ENCODE measurements around the gene GAREM1. TPM values are rescaled to one million over a fixed set of nuclear protein-coding genes. Genes with fewer than 3 reads are reported as not detected.
A peak's percentile ranks its signal among the peaks of the same experiment; 100 is the strongest.

The GAREM1 gene
- total RNA-seq, 1 donor from 2014 or later = 11.0 TPM

DNA sequence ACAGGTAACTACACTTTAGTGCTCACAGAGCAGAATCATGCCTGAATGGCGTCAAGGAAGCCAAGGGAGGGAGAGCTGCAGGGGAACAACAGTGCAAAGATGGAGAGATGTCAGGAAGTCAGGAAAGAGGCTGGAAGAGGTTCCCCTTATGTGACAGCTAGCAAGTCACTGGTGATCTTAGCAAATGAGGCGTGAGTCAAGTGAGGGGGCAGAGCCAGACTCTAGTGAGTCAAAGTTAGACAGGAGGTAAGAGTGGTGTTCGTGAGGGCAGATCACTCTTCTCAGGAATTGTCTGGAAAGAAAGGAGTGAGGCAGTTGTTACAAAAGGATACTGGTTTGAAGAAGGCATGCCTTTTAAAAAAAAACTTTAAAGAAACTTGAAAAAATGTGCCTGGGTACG lies 193.8 kb downstream of the GAREM1 start:
- Mint-ChIP-seq H3K27me3 (peaks cover 4% of the 10 kb centered on the region), H3K27ac (no peak overlapping the region), H3K36me3 (ENCODE audit: insufficient read depth) (no peaks in the 10 kb centered on the region), H3K9me3 (ENCODE audit: low read depth) (no peaks in the 10 kb centered on the region), H3K4me3 (ENCODE audit: low read depth) (no peak overlapping the region), H3K4me1 (ENCODE audit: low read depth) (peaks cover 28% of the 10 kb centered on the region)
- TF ChIP-seq, protein P1, sequence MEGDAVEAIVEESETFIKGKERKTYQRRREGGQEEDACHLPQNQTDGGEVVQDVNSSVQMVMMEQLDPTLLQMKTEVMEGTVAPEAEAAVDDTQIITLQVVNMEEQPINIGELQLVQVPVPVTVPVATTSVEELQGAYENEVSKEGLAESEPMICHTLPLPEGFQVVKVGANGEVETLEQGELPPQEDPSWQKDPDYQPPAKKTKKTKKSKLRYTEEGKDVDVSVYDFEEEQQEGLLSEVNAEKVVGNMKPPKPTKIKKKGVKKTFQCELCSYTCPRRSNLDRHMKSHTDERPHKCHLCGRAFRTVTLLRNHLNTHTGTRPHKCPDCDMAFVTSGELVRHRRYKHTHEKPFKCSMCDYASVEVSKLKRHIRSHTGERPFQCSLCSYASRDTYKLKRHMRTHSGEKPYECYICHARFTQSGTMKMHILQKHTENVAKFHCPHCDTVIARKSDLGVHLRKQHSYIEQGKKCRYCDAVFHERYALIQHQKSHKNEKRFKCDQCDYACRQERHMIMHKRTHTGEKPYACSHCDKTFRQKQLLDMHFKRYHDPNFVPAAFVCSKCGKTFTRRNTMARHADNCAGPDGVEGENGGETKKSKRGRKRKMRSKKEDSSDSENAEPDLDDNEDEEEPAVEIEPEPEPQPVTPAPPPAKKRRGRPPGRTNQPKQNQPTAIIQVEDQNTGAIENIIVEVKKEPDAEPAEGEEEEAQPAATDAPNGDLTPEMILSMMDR (IDR thresholded peaks at IDR 0.05; ENCODE audit: unreplicated experiment) = no peak
- no peak for DNase-seq (ENCODE audit: low spot score, unreplicated experiment)

DNA sequence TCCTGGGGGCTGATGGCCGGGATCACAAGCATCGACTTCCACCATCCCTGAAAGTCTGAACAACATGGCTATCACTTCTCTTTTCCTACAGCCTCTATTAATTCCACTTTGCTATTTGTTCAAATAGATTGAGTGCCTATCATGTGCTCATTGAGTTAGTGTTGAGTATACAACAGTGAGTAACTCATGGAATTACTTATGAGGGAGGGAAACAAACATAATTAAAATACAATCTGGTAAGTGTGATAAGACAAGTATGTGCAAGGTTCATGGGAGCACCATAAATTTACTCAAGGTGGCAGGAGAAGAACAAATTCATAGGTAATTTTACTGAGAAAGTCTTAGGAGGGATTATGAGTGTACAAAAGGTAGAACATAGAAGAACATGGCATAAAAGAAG lies 194.4 kb downstream of the GAREM1 start:
- TF ChIP-seq, protein P1 (IDR thresholded peaks at IDR 0.05; ENCODE audit: unreplicated experiment) = no peak
- H3K9me3 Mint-ChIP-seq (ENCODE audit: low read depth) = no peaks in the 10 kb centered on the region
- no peaks in the 10 kb centered on the region for H3K36me3 Mint-ChIP-seq (ENCODE audit: insufficient read depth)
- H3K4me3 Mint-ChIP-seq (ENCODE audit: low read depth) = no peak overlapping the region
- peaks cover 4% of the 10 kb centered on the region for H3K27me3 Mint-ChIP-seq
- no peak overlapping the region for H3K27ac Mint-ChIP-seq
- peaks cover 28% of the 10 kb centered on the region for H3K4me1 Mint-ChIP-seq (ENCODE audit: low read depth)
- no peak for DNase-seq (ENCODE audit: low spot score, unreplicated experiment)

DNA sequence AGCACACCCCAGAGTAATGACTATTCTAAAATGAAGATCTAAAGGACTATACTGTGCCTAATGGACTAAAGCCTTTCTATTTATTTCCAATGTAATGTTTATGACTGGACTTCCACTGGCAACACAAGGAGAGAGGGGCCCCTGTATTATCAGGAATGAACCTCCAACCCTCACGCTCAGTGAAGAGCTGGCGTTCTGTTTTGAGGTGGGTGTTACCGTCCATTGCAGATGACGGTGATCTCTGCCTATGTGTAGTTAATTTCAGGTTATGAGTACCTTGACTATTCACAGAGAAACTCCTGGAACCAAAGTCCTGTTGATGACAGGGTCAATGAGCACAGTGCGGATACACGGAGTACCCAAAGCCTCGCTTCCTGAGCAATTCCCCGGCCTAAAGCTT lies 195.5 kb downstream of the GAREM1 start:
- Mint-ChIP-seq H3K27ac (no peak overlapping the region), H3K4me3 (ENCODE audit: low read depth) (no peak overlapping the region), H3K9me3 (ENCODE audit: low read depth) (no peaks in the 10 kb centered on the region), H3K4me1 (ENCODE audit: low read depth) (peaks cover 28% of the 10 kb centered on the region), H3K27me3 (peaks cover 4% of the 10 kb centered on the region), H3K36me3 (ENCODE audit: insufficient read depth) (no peaks in the 10 kb centered on the region)
- no peak for DNase-seq (ENCODE audit: low spot score, unreplicated experiment)
- TF ChIP-seq, protein P1 (IDR thresholded peaks at IDR 0.05; ENCODE audit: unreplicated experiment) = no peak

DNA sequence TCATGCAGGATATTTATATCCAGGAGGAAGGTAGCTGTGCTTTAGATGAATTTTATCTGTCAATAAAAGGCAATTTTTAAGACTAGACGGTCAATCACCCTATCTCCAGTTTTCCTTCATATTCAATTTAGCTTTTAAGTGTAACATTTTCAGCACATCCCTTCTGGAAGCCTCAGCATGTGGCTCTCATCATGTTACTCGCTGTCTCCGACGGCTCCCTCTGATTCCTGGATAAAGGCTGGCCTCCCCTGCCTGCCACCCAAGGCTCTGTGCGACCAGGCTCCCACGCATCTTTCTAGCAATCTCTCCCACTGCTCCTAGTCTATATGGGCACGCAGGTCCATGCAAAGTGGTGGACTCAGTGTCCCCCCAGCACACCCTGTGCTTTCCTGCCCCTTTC lies 196.4 kb downstream of the GAREM1 start:
- peaks cover 4% of the 10 kb centered on the region for H3K27me3 Mint-ChIP-seq
- no peak overlapping the region for H3K4me3 Mint-ChIP-seq (ENCODE audit: low read depth)
- H3K27ac Mint-ChIP-seq = no peak overlapping the region
- no peaks in the 10 kb centered on the region for H3K9me3 Mint-ChIP-seq (ENCODE audit: low read depth)
- TF ChIP-seq, protein P1 (IDR thresholded peaks at IDR 0.05; ENCODE audit: unreplicated experiment) = no peak
- no peak for DNase-seq (ENCODE audit: low spot score, unreplicated experiment)
- peaks cover 28% of the 10 kb centered on the region for H3K4me1 Mint-ChIP-seq (ENCODE audit: low read depth)
- H3K36me3 Mint-ChIP-seq (ENCODE audit: insufficient read depth) = peaks cover 2% of the 10 kb centered on the region

DNA sequence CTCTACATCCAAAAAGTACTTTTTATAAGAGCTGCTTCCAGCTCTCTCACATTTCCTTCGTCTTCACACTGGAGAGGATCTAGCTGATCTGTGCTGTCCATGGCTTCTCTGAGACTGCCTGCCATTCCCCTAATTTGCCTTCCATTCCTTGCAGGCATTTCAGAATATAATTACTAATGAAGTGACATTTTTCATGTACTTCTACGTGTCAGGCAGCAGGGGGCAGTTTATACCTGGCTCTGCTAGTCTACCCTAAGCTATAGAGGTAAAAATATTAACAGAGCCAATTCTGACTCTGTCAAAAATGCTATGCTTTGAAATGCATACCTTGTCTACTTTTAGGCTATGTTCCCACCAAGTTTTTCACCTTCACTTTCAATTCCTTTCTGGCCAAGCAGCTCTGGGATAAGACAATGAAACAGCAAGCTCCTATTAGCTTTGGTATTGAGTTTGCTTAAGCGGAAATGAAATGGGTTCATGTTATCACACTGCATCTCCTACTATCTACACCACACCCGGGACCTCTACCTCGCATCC lies 198.9 kb downstream of the GAREM1 start:
- TF ChIP-seq, protein P1 (IDR thresholded peaks at IDR 0.05; ENCODE audit: unreplicated experiment) = peak; percentile 73
- Mint-ChIP-seq H3K4me3 (ENCODE audit: low read depth) (no peak overlapping the region), H3K4me1 (ENCODE audit: low read depth) (peaks cover 9% of the 10 kb centered on the region), H3K9me3 (ENCODE audit: low read depth) (no peaks in the 10 kb centered on the region), H3K27ac (no peak overlapping the region), H3K36me3 (ENCODE audit: insufficient read depth) (peaks cover 6% of the 10 kb centered on the region), H3K27me3 (peaks cover 4% of the 10 kb centered on the region)
- no peak for DNase-seq (ENCODE audit: low spot score, unreplicated experiment)

All from progenitor cell of endocrine pancreas (in vitro differentiated cells).